HL-60/S4 treated with phorbol 12-myristate 13-acetate at 8.2 ng/mL for 4 days and 3 days (cell line): Measurements from ENCODE around the gene CCDC93.
"Not testable (repeated sequence)": the region's sequence is repeated elsewhere in the genome, so short reads cannot be mapped to it uniquely, and the experiment has no call there.

Experiments used
- in situ Hi-C: fragments of 300-500 bp; cut with MboI; formaldehyde crosslinking; loops from 2 replicates; pipeline ENCODE4 v1.15.0; 2022; ENCODE audit warnings: low sequenced_read_pairs

The CCDC93 gene

GRCh38 chr2:117957616-117958015 lies 56.3 kb downstream of the CCDC93 start:
- in situ Hi-C loops = no loop called here

- in situ Hi-C loops = no loop called here
These were observed 57.7 kb downstream of the CCDC93 start for GRCh38 chr2:117956036-117956796.

GRCh38 chr2:117953231-117953630 lies 60.6 kb downstream of the CCDC93 start:
- in situ Hi-C loops = no loop called here

GRCh38 chr2:117952701-117953100 lies 61.2 kb downstream of the CCDC93 start:
- in situ Hi-C loops = no loop called here

- in situ Hi-C loops = no loop called here
These were observed 61.6 kb downstream of the CCDC93 start for GRCh38 chr2:117952228-117952627.

GRCh38 chr2:117949806-117950205 lies 64.1 kb downstream of the CCDC93 start:
- in situ Hi-C loops = no loop called here

- in situ Hi-C loops = no loop called here
These were observed 65.3 kb downstream of the CCDC93 start for GRCh38 chr2:117948615-117949014.

GRCh38 chr2:117945296-117945695 lies 68.6 kb downstream of the CCDC93 start:
- in situ Hi-C loops = no loop called here

GRCh38 chr2:117944816-117945215 lies 69.1 kb downstream of the CCDC93 start:
- in situ Hi-C loops = no loop called here

- in situ Hi-C loops = no loop called here
These were observed 70.7 kb downstream of the CCDC93 start for GRCh38 chr2:117943013-117943672.

- in situ Hi-C loops = no loop called here
These were observed 71.3 kb downstream of the CCDC93 start for GRCh38 chr2:117942551-117942950.

GRCh38 chr2:117941693-117942092 lies 72.2 kb downstream of the CCDC93 start:
- in situ Hi-C loops = no loop called here

- in situ Hi-C loops = no loop called here
These were observed 73.4 kb downstream of the CCDC93 start for GRCh38 chr2:117940436-117940835.

- in situ Hi-C loops = no loop called here
These were observed 75.3 kb downstream of the CCDC93 start for GRCh38 chr2:117938611-117939010.

GRCh38 chr2:117936871-117937428 lies 76.9 kb downstream of the CCDC93 start:
- in situ Hi-C loops = no loop called here

- in situ Hi-C loops = no loop called here
These were observed 77.9 kb downstream of the CCDC93 start for GRCh38 chr2:117935954-117936353.

GRCh38 chr2:117935456-117935855 lies 78.4 kb downstream of the CCDC93 start:
- in situ Hi-C loops = no loop called here

GRCh38 chr2:117933884-117934354 lies 80.0 kb downstream of the CCDC93 start:
- in situ Hi-C loops = no loop called here

GRCh38 chr2:117931978-117932377 lies 81.9 kb downstream of the CCDC93 start:
- in situ Hi-C loops = no loop called here

GRCh38 chr2:117931266-117931665 lies 82.6 kb downstream of the CCDC93 start:
- in situ Hi-C loops = no loop called here

GRCh38 chr2:117930775-117931174 lies 83.1 kb downstream of the CCDC93 start:
- in situ Hi-C loops = no loop called here

- in situ Hi-C loops = not testable (repeated sequence)
These were observed 90.4 kb downstream of the CCDC93 start for GRCh38 chr2:117923471-117923870.
